Activated effector memory CD4-positive, alpha-beta T cell treated with anti-CD3 and anti-CD28 coated beads, Interleukin-2, amount 50 U/mL, for 16 hours (primary cell): ENCODE data around the gene PHF14.

Source experiments
- DNase-seq: peaks from one replicate; pipeline ENCODE4 v3.0.0-alpha.2; 2020

Gene PHF14

DNA sequence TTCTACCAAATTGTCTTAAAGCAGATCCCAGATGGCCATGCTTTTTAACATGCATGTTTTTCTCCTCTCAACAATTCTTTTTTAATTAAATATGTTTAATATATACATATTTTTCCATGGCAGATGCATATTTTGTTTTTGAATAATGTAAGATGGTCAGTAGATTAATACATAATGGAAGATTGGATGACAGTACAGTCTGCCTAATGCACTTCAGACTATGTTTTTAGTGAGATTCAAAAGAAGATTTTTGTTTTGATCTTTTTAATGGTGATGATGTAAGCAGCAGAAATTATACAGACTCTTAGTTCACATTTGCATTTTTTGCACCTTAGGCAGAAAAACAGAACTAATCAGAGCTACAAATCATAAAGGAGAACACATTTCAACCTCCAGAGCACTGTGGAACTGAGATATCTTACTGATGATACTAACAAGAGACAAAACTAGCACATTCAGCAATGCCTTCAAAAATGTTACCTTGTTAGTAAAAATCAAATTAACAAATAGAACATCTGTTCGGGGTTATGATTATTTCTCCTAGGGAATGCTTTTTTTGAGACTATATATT, 203.4 kb downstream of the PHF14 start:
- DNase-seq, result no peak

DNA sequence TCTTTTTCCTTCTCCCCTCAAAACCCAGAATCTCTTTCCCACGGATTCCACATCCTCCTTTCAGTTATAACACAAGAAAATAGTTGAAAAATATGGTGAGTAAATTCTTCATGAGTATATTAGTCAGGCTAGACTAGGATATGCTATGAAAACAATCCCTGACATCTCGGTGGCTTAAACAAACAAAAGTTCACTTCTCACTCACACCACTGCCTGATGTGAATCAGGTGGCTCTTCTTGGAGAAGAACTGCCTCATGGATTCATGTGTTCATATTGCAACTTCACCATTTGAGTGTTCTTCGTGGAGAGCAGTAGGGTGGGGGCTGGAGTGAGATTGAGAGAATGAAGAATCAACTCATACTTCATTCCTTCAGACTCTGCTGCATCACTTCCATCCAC, 204.1 kb downstream of the PHF14 start:
- no peak for DNase-seq

DNA sequence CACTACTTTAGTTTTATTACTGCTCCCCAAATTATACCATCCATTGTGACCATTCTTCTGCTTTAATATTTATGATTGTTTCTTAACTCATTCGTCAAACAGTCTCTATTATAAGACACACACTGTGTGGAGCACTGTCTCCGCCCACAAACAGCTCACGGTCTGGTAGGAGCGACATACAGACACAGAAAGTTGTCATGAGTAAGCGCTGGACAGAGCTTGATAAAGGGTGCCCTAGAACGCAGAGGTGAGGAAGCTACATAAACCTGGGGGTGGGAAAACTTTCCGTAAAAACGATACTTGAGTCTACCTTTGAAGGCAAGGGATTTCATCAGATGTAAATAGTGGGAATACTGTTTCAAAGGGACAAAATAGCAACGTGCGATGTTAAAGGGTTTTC, 207.9 kb downstream of the PHF14 start:
- no peak for DNase-seq

DNA sequence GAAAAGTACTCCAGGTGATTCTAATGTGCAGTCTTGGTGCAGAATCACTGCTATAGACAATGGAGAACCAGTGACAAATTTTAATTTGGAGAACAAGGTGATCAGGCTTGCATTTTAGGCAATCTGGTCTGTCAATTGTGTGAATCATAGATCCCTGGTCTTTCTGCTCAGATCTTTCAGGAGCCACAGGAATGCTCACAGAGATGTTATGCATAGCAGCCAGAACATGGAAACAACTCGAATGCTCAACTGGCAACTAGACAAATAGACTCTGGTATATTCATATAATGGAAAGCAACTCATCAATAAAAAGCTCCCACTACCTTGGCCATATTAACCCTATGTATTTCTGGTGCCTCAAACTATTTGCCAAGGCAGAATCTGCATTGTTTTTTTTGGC, 209.1 kb downstream of the PHF14 start:
- no peak for DNase-seq

DNA sequence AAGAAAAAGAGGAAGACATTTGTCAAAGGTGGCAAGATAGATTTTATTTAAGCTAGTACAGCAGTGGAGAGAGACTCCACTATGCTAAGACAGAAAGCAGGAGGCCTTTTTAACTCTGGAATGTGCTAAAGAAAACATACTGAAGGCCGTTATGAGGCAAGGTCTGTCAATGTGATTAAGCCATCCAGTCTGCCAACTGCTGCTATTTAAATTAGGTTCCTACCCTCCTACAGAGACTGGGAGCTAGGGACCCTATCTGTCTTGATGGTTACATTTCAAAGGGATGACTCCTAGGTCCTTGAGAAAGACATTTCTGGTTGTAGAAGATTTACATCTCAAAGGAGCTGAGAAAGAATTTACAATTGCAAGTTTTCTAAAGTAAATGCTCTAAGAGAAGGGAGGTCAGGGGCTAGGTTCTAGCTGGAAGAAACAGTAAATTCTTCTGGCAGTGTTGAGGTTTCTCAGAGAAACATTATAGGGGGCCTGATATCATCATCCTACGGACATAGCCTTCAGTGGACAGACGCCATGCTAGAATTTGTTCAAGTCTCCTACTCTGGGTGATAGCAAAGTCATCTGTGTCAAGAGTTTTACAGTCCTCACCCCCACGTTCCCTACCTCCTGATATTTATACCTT, 211.6 kb downstream of the PHF14 start:
- DNase-seq, result no peak

DNA sequence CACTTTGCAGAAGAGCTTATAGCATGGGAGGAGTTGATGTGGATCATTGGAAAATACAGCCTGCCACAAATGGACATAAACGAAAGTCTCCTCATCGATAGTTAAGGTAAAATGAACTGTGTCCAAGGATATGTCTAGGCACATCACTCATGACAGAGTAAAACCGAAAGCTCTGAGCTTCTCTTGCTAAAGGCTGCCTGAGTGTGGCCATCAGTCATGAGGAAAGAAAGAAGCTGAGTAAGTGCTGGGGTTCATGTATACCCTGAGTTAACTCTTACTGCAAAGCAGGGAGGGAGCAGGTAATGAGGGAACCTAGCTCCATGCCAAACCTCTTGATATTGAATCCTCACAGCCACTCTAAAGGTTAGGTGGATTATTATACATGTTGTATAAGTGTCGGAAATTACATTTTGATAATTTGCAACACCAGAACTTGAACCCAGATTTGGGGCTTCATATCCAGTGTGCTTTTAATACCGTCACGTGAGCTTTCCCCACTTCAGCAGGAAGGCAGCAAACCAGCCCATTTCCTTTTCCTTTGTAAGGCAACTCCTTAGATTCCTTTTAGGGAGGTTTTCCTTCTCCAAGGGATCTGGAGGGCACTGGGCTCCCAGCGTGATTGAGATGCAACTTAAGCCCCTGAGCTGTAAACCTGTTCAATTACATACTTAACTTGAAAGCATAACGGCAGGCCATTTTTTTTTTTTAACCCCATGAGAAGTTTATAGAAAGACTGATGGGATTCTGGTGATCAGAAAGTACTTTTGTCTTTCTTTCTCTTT, 215.0 kb downstream of the PHF14 start:
- DNase-seq, result no peak

DNA sequence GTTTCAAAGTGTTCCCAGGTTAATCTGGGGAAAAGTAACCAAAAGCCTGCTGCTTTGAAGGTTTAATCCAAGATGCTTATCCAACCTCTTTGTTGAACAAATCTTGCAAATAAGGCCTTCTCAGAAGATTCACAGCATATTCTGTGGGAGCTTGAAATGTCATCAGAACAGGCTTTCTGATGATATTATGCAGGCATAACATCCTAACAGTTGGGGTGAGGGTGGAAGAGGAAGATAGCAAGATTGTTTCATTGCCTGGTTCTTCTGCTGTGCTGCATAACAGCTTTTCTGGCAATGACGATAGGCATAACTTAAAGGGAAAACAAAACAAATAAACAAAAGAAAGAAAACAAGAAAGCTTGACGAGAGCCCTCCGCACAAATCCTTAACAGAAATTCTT, 217.4 kb downstream of the PHF14 start:
- no peak for DNase-seq

DNA sequence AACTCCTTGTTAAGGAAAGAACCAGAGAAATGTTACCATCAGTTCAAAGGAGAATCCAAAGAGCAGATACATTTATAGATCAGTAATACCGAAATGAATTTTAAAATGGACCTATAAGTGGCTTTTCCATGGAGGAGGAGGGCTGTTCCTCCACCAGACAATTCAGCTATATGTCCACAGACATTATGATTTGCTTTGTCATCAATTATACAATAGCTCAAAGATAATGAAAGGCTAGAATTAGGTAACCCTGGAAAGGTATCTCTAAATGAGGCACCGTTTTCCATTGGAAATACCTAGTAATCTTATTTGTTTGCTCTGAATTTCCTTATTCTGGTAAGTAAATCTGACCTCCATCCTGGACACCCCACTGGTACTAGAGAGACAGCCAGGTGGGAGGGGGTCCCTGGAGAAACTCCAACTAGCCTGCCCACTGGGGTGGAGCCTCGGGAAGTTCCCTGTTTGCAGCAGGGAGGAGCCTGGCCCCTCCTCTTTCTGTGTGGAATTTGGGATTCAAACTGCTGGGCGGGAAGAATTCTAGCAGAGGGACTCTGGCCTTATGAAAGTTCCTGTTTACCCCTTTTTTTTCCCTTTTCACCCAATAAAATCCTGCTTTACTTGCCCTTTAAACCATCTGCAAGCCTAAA, 218.0 kb downstream of the PHF14 start:
- no peak for DNase-seq

DNA sequence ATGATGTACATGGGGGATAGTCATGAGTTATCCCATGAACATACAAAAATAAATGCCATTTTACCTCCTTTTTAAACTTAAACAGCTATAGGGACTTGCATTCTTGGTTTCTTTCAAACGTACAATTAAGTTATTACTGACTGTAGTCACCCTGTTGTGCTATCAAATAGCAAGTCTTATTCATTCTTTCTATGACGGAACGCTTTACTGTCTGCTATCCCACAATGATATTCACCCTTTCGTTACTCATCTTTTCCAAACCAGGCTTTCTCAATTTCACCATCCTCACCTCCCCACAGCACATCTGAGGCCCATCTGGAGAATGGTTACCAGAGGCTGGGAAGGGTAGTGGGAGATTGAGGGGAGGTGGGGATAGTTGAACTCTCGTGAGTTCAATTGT, 218.8 kb downstream of the PHF14 start:
- no peak for DNase-seq

DNA sequence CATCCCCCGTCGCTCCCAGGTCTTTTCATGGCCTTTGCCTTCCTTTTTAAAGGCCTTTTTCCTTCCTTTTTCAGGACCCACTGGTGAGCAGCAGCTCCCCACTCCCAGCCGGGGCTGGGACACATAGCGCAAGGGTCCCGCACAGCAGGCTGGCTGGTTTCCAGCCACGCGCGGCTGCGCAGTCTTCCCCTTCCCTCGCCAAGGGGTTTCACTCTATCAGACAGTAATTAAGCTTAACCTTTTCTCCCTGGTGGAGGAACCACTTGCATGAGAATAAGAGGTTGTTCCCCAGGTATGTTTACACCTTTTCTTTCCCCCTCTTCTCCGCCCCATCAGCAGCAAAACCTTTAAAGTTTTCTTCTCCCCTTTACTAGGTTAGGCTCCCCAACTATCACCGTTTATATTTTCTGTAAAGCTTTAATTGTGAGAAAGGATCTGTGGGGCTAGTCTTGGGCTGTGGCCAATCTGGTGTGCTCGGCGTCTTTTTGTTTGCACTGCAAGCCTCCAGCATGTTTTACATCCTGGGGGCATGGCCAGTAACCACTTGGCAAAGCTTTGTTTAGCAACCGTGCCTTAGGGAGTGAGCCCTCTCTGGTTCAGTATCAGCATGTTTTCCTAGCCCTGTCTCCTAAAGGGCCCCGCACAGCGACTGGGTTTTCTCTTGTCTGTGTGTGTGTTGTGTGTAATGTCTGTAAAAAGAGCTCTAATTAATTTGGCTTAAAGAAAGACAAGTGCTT, 219.6 kb downstream of the PHF14 start:
- DNase-seq, result no peak

DNA sequence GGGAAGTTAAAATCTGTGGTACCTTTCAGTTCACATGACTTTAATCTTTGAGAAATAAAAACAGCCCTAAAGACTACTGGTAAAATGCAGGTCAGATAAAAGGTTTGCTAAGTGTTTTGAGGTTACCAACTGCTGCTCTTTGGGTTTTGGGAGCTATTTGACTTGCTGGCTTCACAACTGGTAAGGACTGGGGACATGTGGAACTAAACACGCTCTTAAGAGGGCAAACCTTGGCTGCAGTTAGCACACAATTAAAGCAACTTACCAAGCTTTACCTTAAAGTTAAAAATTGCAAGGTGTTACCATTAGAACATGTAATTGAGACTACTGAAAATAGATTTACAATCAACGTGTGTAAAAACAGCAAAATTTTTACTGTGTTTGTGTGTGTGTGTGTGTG, 220.2 kb downstream of the PHF14 start:
- DNase-seq, result no peak

DNA sequence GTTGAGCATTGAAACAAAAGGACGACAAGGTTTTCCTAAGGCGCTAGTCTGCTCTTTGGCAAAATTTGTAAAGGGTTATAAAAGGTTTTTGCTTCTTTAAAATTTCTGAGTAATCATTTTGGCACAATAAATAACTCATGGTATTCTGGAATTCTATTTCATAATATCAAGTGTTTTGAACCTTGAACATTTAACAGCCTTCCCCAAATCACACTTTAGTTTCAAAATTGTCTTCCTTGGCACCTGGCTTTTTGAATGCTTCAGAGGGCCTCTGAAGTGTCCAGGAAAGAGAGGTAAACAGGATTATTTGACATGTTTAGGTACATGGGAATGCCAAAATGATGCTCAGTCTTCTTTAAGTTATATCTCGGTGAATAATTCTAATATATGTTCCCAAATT, 220.8 kb downstream of the PHF14 start:
- DNase-seq, result no peak

DNA sequence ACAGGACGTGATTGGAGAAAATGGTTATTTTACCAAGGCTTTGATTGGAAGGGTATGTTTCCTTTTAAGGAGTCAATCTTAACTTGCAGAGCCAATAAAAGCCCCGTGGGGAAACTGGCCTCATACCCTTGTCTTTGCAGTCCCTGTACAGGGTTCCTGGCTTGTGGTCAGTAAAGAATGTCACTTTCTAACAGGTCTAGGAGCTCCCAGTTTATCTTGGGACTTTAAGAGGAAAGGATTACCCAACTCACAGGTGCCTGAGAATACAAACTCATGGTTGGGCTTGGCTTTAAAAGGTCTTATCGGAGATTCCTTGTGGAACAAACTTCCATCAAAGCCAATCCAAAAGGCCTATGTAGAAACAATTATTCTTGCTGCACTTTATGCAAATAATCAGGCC, 221.8 kb downstream of the PHF14 start:
- DNase-seq, result no peak

DNA sequence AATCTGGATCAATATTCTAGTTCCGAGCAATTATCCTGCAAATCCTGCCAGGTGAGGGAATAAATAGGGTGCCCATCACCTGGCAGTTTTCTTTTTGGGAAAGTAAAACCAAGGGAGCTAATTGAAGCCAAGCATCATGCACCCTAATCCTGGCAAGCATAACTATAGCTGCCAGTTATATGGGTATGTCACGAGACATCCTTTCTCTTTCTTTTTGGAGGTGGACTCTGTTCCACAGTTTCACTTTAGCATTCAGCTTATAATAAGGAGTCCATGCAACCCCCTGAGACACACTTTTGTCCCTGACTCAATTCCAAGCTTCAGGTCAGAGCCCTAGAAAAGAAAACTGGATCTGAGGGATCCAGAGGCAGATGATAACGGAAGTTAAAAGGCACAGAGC, 222.5 kb downstream of the PHF14 start:
- DNase-seq, result no peak

DNA sequence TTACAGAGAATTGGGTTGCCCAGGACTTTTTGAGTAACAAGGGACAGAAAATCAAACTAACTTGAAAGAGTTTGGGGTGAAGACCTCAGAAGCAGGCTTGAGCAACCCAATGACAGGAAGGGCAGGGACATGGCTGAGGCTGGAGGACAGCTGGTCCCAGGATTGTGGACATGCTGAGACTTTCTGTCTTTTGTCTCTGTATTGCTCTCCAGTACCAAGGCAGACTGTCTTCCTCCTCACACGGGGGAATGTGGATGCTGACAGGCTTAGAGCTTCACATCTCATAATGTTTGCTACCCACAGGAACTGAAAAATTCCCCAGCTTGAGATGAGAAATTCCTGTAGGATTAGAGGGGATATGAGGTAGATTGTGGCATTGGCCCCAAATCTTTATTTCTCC, 229.6 kb downstream of the PHF14 start:
- no peak for DNase-seq

DNA sequence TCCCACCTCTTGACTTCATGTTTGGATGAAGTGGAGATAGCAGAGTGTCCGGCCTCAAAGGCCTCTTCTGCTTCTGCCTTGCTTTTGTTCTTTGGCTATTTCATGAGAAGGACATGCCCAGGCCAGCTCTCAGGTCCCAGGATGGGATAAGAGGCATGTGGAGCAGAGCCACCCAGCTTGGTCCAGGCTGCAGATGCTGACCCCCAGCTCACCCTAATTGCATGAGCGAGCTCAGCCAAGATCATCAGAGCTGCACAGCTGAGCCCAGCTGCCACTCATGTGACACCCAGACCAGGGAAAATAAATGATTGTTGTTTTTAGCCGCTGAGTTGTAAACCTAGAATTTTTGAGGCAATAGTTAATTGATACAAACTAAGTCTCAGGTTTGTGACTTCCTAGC, 230.0 kb downstream of the PHF14 start:
- no peak for DNase-seq

DNA sequence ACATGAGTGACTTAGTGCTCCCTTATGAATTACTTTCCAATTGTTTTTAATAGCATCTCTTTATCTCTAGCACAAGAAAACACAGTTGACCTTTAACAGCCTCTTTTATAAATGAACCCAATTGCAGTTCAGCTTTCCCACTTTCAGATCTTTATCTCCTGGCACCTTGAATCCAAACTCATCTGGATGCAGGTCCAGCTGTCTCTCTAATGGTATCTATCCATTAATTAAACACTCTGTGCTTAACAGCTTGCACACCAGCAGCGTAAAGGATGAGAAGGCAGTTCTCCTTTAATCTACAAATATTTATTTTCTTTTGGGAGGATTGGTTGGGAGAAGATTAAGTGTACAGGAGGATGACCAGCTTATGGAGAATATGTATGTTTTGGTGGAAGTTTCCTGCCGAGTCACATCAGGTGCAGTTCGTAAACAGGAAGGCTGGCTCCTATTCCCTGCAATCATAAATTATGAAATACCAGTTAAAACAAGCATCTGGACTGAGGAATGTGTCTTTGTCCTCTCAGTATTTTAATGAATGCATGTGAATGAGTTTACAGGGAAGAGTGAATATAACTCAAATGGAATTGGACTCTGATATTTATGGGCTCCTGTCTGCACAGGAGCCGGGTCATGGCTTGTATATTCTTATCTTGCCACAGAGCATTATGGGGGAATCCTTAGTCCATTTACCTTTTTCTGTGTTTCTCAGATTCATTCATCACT, 232.7 kb downstream of the PHF14 start:
- DNase-seq, result no peak

DNA sequence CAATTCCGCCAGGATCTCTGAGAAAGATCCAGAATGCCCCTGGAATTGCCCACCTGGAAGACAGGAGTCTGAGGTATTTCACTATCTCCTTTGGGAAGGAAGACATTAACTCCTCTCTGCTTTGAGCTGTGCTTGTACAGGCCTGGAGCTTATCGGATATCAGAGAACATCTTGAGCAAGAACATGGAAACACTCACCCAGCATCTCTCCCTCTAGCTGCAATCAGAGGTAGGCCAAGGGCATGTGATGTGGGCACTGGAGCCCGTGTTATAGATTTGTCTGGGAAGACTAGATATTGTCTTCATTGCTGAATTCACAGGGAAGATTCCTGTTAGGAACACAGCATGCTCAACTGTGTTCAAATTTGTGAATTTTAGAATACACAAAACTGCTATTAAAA, 233.9 kb downstream of the PHF14 start:
- DNase-seq, result no peak

DNA sequence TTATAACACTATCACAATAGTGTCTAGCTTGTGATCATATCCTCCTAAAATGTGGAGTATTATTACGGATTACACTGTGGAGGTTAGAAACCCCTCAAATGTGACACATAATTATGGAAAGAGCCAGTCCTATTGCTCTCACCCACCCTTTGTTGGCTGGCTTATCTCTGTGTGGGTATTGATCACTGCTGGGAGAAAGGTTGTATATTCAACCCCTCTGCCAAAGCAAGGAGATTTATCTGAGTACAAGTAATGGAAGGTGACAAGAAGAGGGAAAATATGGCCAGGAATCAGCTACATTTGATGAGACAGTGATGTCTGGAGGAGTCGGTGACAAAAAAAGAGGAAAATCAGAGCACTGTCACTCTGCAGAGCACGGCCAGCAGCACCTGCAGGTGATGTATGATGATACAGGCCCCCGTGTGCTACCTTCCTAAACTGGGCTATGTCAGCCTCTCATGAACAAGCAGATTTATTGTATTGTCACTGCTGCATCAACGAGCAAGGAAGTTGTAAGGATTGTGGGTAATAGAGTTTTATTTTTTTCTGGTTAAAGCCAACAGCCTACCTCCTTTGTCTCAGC, 235.3 kb downstream of the PHF14 start:
- DNase-seq, result no peak

DNA sequence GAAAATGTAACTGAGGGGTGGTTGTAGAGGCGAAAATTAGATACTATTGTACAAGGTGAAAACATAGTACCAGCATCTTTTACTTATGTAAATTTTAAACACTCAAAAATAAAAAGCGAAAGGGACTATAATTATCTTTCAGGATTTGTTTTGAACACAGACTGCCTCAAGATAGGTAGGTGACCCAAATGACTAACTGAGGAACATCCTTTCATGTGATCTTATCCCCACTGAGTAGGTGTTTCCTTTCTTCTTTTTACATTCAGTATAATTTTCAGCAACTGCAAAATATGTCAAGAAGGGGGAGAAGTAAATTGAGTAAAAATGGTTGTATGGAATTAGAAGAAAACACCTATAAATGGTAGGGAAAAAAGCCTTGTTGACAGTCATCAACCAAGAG, 236.7 kb downstream of the PHF14 start:
- DNase-seq, result no peak

DNA sequence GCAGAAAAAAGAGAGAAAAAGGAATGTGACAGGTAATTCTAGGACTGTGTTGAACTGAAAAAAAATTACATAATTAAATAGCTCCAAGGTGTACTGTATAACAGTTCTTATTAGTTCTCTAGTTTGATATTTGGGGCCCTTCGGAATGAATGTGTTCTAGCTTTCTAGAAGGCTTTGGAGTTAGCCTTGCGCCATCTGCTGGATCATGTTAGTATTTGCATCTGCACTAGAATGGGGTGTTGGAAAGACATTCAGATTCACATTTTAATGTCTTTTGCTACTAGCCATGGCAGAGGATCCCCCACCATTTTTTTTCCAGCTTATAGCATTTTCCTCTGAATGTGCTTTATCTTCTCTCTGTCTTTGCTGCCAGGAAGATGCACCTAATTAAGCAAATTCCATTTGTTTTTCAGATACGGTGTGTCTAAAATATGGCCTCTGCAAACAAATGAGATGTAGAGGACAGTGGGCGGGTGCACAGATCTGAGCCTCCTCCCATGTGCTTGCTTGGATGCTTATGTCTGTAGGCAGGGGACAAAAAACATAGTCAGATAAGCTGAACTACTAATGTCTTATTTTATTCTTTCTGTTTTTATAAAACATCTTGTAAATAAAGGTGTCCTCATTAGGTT, 238.5 kb downstream of the PHF14 start:
- peak; percentile 70 for DNase-seq

DNA sequence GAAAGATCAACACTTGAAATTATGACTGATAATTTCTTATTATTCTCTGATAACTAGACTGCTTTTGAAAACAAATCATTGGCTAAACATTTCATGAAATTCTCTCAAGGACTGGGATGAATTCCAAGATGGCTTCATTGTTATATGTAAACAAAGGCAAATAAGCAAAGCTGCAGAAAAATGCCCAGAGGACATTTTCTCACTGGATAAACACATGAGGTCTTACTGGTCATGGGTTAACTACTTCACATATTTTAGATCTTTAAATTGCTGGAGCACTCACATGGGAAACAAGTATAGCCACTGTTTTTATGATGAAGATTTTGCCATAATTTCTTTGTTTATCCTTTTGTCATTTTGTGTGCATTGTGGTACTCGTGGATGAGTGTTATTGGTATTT, 239.1 kb downstream of the PHF14 start:
- DNase-seq, result no peak
